Type B pancreatic cell (in vitro differentiated cells): Measurements from ENCODE around the gene MAGI1. TPM values are rescaled to one million over a fixed set of nuclear protein-coding genes. Genes with fewer than 3 reads are reported as not detected.

ENCODE experiments used
- DNase-seq: peaks from one replicate; pipeline ENCODE4 v3.0.0; 2021; ENCODE audit warnings: mixed read lengths; ENCODE audit not compliant: unreplicated experiment; ENCODE audit errors: extremely low spot score
- H3K27ac Mint-ChIP-seq: 2 replicates; pipeline ENCODE4 v1.8.0; 2021; ENCODE audit warnings: mild to moderate bottlenecking, mixed read lengths
- H3K27me3 Mint-ChIP-seq: 2 replicates; pipeline ENCODE4 v1.8.0; 2021; ENCODE audit warnings: mixed read lengths
- H3K36me3 Mint-ChIP-seq: 2 replicates; pipeline ENCODE4 v1.8.0; 2021; ENCODE audit warnings: mixed read lengths
- H3K4me1 Mint-ChIP-seq: one replicate; pipeline ENCODE4 v1.8.0; 2021; ENCODE audit warnings: mixed read lengths; ENCODE audit not compliant: unreplicated experiment
- H3K4me3 Mint-ChIP-seq: 2 replicates; pipeline ENCODE4 v1.8.0; 2021; ENCODE audit warnings: mild to moderate bottlenecking, mixed read lengths
- H3K9me3 Mint-ChIP-seq: 2 replicates; pipeline ENCODE4 v1.8.0; 2021; ENCODE audit warnings: mixed read lengths
- total RNA-seq: library from RNA; stranded (reverse); gene quantifications from 2 replicates; pipeline ENCODE4 v1.2.1, GENCODE V29; 2021; ENCODE audit warnings: low replicate concordance
- TF ChIP-seq, protein P1 (sequence below): fragments of 200-600 bp; sonication (generic); conservative IDR thresholded peaks from 2 replicates; pipeline ENCODE4 v1.5.0; 2021; ENCODE audit warnings: antibody characterized with exemption, mild to moderate bottlenecking

Gene MAGI1
- total RNA-seq, 1 donor from 2014 or later, result 53.1 TPM

GRCh38 chr3:65873869-65874268 lies 164.8 kb downstream of the MAGI1 start:
- Mint-ChIP-seq H3K36me3 (no peaks in the 10 kb centered on the region), H3K27ac (no peak overlapping the region), H3K4me3 (no peak overlapping the region), H3K27me3 (no peaks in the 10 kb centered on the region), H3K4me1 (peaks cover 18% of the 10 kb centered on the region), H3K9me3 (no peaks in the 10 kb centered on the region)
- TF ChIP-seq, protein P1, sequence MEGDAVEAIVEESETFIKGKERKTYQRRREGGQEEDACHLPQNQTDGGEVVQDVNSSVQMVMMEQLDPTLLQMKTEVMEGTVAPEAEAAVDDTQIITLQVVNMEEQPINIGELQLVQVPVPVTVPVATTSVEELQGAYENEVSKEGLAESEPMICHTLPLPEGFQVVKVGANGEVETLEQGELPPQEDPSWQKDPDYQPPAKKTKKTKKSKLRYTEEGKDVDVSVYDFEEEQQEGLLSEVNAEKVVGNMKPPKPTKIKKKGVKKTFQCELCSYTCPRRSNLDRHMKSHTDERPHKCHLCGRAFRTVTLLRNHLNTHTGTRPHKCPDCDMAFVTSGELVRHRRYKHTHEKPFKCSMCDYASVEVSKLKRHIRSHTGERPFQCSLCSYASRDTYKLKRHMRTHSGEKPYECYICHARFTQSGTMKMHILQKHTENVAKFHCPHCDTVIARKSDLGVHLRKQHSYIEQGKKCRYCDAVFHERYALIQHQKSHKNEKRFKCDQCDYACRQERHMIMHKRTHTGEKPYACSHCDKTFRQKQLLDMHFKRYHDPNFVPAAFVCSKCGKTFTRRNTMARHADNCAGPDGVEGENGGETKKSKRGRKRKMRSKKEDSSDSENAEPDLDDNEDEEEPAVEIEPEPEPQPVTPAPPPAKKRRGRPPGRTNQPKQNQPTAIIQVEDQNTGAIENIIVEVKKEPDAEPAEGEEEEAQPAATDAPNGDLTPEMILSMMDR, result no peak
- DNase-seq, result no peak

DNA sequence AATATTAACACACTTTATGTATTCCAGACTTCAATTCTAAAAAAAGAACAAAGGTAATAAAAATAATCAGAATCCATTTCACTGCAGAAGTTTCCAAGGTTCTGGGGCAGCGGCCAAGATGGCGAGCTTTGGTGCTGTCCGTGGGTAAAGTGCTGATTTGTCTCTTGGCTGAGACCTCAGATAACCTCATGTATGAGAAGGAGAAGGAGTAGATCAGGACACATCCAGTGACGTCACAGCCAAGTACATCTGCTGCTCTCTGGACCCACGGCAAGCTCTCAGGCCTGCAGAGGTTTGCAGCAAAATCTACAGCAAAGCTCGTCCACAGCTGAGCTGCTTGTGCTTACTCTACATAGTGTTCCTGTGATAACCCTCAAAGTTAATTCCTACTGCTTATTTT lies 165.7 kb downstream of the MAGI1 start:
- TF ChIP-seq, protein P1, result no peak
- no peak overlapping the region for H3K27ac Mint-ChIP-seq
- no peaks in the 10 kb centered on the region for H3K27me3 Mint-ChIP-seq
- DNase-seq, result no peak
- H3K4me1 Mint-ChIP-seq, result peaks cover 17% of the 10 kb centered on the region
- no peak overlapping the region for H3K4me3 Mint-ChIP-seq
- H3K36me3 Mint-ChIP-seq, result peaks cover 3% of the 10 kb centered on the region
- H3K9me3 Mint-ChIP-seq, result no peaks in the 10 kb centered on the region

DNA sequence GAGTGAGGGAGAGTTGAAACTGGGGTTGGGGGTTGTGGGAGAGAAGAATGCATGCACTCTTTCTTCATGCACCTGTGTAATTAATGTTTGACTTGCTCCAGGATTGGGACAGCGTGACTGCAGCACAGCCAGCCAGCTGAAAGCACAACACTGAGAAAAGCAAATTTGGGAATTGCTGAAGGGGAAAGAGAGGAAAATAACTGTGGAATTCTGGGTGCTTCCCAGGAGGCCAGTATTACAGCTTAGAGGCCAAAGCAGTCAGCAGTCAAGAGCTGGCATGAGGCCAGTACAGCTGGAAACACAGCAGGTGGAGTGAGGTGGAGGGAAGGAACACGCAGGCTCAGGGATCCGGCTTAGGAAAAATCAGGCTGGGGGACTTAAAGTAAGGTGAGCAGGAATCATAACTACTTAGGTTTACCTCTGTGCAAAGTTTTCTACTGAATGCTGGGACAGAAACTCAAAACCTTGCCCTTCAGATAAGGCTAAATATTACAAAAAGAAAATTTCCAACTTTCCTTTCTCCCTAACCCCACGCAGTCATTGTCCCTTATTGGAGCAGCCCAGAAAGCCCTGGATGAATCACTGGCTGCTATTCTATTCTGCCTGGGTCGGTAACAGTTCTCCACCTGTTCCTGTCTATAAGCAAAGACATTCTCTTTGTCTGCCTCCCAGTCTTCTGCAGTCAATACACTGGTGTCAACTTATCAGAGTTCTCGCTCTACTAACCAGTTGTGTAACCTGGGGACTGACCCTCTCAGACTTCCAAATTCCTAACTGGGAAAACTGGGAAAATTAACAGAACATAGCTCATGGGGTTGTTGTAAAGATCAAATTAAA lies 167.2 kb downstream of the MAGI1 start:
- no peaks in the 10 kb centered on the region for H3K9me3 Mint-ChIP-seq
- peaks cover 3% of the 10 kb centered on the region for H3K36me3 Mint-ChIP-seq
- H3K27ac Mint-ChIP-seq, result no peak overlapping the region
- no peak for DNase-seq
- no peaks in the 10 kb centered on the region for H3K27me3 Mint-ChIP-seq
- H3K4me1 Mint-ChIP-seq, result peaks cover 17% of the 10 kb centered on the region
- peak overlapping the region; percentile 21 for H3K4me3 Mint-ChIP-seq
- TF ChIP-seq, protein P1, result no peak

- no peak for DNase-seq
- H3K9me3 Mint-ChIP-seq, result no peaks in the 10 kb centered on the region
- peaks cover 3% of the 10 kb centered on the region for H3K36me3 Mint-ChIP-seq
- H3K4me1 Mint-ChIP-seq, result peaks cover 17% of the 10 kb centered on the region
- TF ChIP-seq, protein P1, result no peak
- no peak overlapping the region for H3K4me3 Mint-ChIP-seq
- H3K27ac Mint-ChIP-seq, result no peak overlapping the region
- no peaks in the 10 kb centered on the region for H3K27me3 Mint-ChIP-seq
These were observed 168.9 kb downstream of the MAGI1 start for GRCh38 chr3:65869798-65870197.

- peaks cover 3% of the 10 kb centered on the region for H3K36me3 Mint-ChIP-seq
- H3K4me1 Mint-ChIP-seq, result peaks cover 20% of the 10 kb centered on the region
- TF ChIP-seq, protein P1, result no peak
- H3K9me3 Mint-ChIP-seq, result no peaks in the 10 kb centered on the region
- H3K27me3 Mint-ChIP-seq, result no peaks in the 10 kb centered on the region
- H3K4me3 Mint-ChIP-seq, result no peak overlapping the region
- no peak for DNase-seq
- H3K27ac Mint-ChIP-seq, result no peak overlapping the region
These were observed 171.1 kb downstream of the MAGI1 start for GRCh38 chr3:65867463-65868210.
